ENCODE results near the gene WHRN. TPM values are rescaled to one million over a fixed set of nuclear protein-coding genes. Genes with fewer than 3 reads are reported as not detected.

The WHRN gene
- total RNA-seq, 1 experiment from 2014 or later, result 4.4 TPM

- Histone ChIP-seq H3K27me3 (ENCODE audit: control insufficient read depth, insufficient read depth, low read length) (no peaks in the 10 kb centered on the region), H3K36me3 (replicated peaks; ENCODE audit: control insufficient read depth, insufficient read depth, low read length) (no peaks in the 10 kb centered on the region), H3K4me3 (ENCODE audit: insufficient read depth, low read depth, low read length) (no peak overlapping the region)
- no peak for DNase-seq
These were observed 13.8 kb downstream of the WHRN start for GRCh38 chr9:114491430-114492003.

GRCh38 chr9:114489928-114490327 is 15.3 kb downstream of the WHRN start:
- DNase-seq, result no peak
- Histone ChIP-seq H3K4me3 (ENCODE audit: insufficient read depth, low read depth, low read length) (no peak overlapping the region), H3K27me3 (ENCODE audit: control insufficient read depth, insufficient read depth, low read length) (no peaks in the 10 kb centered on the region), H3K36me3 (replicated peaks; ENCODE audit: control insufficient read depth, insufficient read depth, low read length) (no peaks in the 10 kb centered on the region)

GRCh38 chr9:114488398-114489129 is 16.7 kb downstream of the WHRN start:
- H3K4me3 ChIP-seq (ENCODE audit: insufficient read depth, low read depth, low read length), result no peak overlapping the region
- H3K27me3 ChIP-seq (ENCODE audit: control insufficient read depth, insufficient read depth, low read length), result no peaks in the 10 kb centered on the region
- H3K36me3 ChIP-seq (replicated peaks; ENCODE audit: control insufficient read depth, insufficient read depth, low read length), result no peaks in the 10 kb centered on the region
- no peak for DNase-seq

DNA sequence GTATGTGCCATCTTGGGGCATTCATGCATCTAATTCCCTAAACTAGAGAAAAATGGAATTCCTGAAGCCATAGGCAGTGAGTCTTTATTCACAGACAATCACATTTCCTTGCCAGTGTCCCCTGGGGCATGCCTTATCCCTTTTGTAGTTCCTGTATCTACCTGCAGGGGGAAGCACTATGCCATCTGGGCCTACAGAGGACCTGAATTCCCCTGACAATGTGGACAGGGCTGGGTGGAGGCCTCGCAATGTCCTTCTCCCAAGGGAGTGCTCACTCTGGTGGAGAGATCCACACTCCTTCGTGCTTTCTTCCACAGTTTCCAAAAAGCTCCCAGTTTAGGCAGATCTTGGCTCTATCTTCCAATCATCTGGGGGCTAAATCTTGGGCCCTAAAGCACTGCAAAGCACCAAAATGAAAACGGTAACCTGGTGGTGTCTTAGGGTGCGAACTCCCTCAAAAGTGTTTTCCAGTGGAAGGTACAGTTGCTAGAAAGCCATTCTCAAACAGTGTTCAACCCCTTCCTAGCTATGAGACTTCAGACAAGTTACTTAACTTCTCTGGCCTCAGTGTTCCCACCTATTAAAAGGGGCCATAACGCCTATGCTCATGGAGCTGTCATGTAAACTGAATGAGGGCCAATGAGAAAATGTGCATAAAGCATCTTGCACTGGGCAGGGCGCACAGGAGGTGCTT is 17.5 kb downstream of the WHRN start:
- H3K4me3 ChIP-seq (ENCODE audit: insufficient read depth, low read depth, low read length), result no peak overlapping the region
- H3K27me3 ChIP-seq (ENCODE audit: control insufficient read depth, insufficient read depth, low read length), result no peaks in the 10 kb centered on the region
- H3K36me3 ChIP-seq (replicated peaks; ENCODE audit: control insufficient read depth, insufficient read depth, low read length), result no peaks in the 10 kb centered on the region
- DNase-seq, result peak; percentile 89

DNA sequence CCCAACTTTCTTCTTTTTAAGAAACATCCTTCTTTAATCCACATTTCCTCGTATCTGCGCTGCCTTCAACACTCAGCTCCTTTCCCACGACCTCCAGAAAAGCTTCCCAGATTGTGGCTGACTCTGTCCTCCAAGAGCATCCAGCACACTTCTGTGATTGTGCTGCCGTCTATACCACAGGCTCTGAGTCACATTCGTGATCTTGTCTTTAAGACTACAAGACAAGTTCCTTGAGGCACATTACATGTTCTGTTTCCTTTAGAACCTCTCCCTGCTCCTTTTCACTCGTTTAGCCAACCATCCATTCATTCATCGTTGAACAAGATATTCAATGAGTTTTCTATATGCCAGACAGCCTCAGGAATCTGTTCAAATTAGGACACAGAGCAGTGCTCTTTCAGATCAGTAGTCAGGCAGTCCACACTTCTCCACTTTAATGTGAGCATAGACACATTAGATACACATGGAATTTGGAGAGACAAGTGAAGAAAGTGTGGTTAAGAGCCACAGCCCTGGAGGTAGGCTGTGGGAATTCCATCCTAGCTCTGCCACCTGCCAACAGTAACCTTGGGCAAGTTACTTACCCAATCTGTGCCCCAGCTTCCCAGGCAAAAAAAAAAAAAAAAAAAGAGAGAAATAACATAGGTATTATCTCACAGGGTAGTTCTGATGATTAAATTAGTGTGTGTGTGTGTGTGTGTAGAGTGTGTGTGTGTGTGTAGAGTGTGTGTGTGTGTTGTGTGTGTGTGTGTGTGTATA is 18.9 kb downstream of the WHRN start:
- DNase-seq, result no peak
- H3K4me3 ChIP-seq (ENCODE audit: insufficient read depth, low read depth, low read length), result no peak overlapping the region
- H3K36me3 ChIP-seq (replicated peaks; ENCODE audit: control insufficient read depth, insufficient read depth, low read length), result no peaks in the 10 kb centered on the region
- no peaks in the 10 kb centered on the region for H3K27me3 ChIP-seq (ENCODE audit: control insufficient read depth, insufficient read depth, low read length)

DNA sequence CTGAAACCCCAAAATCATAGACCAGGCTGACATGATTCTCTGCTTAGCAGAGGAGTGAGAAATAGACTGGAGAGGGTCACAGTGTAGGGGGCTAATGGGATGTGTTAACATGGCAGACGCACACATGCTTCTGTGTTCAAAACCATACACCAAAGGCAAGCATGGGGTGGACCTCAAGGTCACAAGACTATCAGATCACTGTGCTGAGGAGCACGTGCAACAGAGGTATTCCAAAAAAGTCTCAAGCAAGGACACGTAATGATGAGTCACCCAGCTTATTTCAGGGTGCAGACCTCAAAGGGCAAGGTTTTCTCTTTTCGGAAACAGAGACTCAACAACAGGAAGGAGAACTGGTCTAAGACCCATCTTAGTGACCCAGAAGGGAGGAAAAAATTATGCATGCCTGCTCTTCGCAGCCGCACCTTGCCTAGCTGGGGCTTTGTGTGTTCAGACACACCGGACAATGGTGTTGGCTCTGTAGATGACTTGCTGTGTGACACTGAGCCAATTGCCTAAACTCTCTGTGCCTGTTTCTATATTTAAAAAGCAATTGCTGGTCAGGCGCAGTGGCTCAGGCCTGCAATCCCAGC is 20.3 kb downstream of the WHRN start:
- Histone ChIP-seq H3K36me3 (replicated peaks; ENCODE audit: control insufficient read depth, insufficient read depth, low read length) (no peaks in the 10 kb centered on the region), H3K4me3 (ENCODE audit: insufficient read depth, low read depth, low read length) (no peak overlapping the region), H3K27me3 (ENCODE audit: control insufficient read depth, insufficient read depth, low read length) (no peaks in the 10 kb centered on the region)
- DNase-seq, result no peak

DNA sequence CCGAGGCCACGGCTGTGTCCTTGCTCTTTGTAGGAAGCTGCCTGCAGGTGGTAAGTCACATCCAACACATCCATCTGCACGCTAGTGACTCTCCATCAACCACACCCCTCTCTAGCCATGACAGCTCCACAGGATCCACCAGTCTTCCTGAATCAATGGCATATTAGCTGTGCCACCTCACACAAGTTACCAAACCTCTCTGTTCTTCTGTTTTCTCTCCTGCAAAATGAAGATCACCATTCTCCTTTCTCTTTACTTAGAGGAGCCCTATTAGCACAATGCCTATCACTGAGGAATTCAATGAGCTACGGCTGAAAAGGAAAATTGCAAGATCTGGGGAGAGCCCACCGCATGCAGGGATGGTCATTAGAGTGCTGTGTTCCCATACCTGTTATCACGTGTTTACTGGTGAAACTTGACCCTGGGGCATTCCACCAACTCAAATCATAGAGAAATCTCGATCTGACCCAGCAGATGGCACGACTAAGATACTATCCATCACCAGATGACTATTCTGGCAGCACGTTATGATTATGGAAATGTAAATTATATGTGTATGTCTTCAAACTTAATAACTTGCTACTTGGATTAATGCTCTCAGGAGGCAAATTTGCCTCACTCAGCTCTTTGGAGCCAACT is 20.9 kb downstream of the WHRN start:
- DNase-seq, result no peak
- Histone ChIP-seq H3K27me3 (ENCODE audit: control insufficient read depth, insufficient read depth, low read length) (no peaks in the 10 kb centered on the region), H3K36me3 (replicated peaks; ENCODE audit: control insufficient read depth, insufficient read depth, low read length) (no peaks in the 10 kb centered on the region), H3K4me3 (ENCODE audit: insufficient read depth, low read depth, low read length) (no peak overlapping the region)

DNA sequence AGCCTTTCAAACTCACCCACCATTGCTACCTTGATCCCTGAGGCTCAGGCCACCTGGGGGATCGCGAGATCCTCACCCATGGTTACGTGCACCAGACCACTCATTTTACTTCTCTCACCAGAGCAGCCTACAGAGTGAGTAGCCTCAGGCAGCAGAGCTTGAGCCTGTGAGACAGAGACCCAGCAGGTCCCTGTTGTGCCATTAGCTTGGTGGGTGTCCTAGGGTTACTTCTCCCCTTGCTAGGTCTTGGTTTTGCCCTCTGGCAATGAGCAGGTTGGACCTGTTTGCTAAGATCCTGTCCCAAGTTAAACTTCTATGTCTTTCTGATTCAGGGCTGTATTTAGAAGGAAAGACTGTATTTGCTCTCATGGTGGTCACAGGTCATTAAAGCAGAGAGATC is 21.8 kb downstream of the WHRN start:
- no peaks in the 10 kb centered on the region for H3K27me3 ChIP-seq (ENCODE audit: control insufficient read depth, insufficient read depth, low read length)
- no peak for DNase-seq
- H3K4me3 ChIP-seq (ENCODE audit: insufficient read depth, low read depth, low read length), result no peak overlapping the region
- no peaks in the 10 kb centered on the region for H3K36me3 ChIP-seq (replicated peaks; ENCODE audit: control insufficient read depth, insufficient read depth, low read length)

DNA sequence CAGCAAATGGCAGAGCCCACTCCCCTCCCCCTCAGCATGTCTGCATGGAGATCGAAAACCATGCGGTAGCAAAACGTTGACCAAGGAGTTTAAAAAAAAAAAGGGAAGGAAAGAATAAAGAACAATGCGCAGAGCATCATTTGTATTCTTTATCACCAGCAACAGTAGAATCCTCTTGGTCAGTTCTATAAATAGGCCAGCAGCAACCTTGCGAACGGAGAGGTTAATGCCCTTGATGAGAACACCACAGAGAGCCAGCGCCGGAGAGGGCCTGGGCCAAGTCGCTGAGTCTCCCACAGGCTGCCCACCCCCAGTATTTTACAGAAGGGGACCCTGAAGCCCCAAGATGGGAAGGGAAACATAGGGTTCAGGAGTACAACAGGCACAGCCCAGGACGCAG is 22.7 kb downstream of the WHRN start:
- Histone ChIP-seq H3K4me3 (ENCODE audit: insufficient read depth, low read depth, low read length) (no peak overlapping the region), H3K36me3 (replicated peaks; ENCODE audit: control insufficient read depth, insufficient read depth, low read length) (no peaks in the 10 kb centered on the region), H3K27me3 (ENCODE audit: control insufficient read depth, insufficient read depth, low read length) (no peaks in the 10 kb centered on the region)
- DNase-seq, result no peak

DNA sequence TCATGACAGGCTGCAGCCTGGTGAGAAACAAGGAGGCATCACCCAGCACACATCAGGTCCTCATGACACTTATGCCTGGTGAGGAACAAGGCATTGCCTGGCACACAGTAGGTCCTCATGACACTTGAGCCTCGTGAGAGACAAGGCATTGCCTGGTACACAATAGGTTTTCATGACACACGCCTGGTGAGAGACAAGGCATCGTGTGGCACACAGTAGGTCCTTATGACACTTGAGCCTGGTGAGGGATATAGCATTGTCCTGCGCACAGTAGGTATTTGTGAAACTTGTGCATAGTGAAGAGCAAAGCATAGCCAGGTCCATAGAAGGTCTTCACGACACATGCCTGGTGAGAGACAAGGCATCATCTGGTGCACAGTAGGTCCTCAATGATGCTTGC is 23.5 kb downstream of the WHRN start:
- H3K27me3 ChIP-seq (ENCODE audit: control insufficient read depth, insufficient read depth, low read length), result no peaks in the 10 kb centered on the region

DNA sequence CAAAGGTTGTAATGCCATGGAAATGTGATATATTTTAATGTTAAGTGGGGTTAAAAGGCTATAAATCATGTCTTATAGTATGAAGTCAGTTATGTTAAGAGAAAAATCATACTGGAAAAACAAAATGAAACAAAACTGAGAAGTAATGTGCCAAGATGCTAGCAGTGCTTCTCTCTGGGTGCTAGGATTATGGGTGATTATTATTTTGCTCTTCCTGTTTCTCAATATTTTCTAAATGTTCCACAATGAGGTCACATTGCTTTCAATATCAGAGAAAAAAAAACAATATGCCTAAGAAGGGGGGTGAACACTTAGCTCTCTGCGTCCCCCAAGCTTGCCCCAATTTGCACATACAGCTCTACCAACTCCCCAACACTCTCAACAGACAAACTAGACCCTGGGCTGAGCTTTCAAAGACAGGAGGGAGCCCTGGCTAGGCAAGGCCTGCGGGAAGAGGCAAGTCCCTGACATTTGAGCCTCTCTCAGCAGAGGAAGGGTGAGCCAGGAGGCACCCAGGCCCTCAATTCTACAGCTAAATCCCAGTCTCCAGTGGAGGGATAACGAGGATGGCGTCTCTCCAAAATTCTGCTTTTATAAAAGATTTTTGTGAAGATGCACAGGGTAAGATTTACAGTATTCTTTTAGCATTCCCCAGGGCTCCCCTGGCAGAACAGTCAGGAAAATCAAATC is 24.4 kb downstream of the WHRN start:
- no peak overlapping the region for H3K4me3 ChIP-seq (ENCODE audit: insufficient read depth, low read depth, low read length)
- no peaks in the 10 kb centered on the region for H3K36me3 ChIP-seq (replicated peaks; ENCODE audit: control insufficient read depth, insufficient read depth, low read length)
- DNase-seq, result no peak

More for the DNA sequence above, 23.5 kb downstream of the WHRN start:
- Histone ChIP-seq H3K4me3 (ENCODE audit: insufficient read depth, low read depth, low read length) (no peak overlapping the region), H3K36me3 (replicated peaks; ENCODE audit: control insufficient read depth, insufficient read depth, low read length) (no peaks in the 10 kb centered on the region)
- DNase-seq, result no peak

DNA sequence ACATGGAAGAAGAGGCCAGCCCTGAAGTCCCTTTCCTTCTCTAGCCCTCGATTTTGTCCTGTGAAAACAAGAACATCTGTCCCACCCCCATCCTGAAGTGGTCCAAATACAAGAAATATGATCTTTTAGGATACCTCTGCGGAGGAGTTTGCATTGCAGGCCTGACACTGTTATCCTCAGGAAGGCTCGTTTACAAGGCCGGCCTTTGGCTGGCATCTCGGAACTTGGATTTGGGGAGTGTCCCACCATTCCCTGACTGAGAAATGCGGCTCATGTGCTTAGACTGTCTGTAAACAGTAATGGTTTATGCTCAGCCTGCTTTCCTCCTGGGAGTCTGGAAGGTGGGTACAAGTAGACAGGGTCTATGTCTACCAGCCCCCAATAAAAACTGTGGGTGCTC is 26.4 kb downstream of the WHRN start:
- no peak for DNase-seq
- no peaks in the 10 kb centered on the region for H3K36me3 ChIP-seq (replicated peaks; ENCODE audit: control insufficient read depth, insufficient read depth, low read length)
- H3K27me3 ChIP-seq (ENCODE audit: control insufficient read depth, insufficient read depth, low read length), result no peaks in the 10 kb centered on the region
- H3K4me3 ChIP-seq (ENCODE audit: insufficient read depth, low read depth, low read length), result no peak overlapping the region

More for the DNA sequence above, 24.4 kb downstream of the WHRN start:
- H3K27me3 ChIP-seq (ENCODE audit: control insufficient read depth, insufficient read depth, low read length), result no peaks in the 10 kb centered on the region

DNA sequence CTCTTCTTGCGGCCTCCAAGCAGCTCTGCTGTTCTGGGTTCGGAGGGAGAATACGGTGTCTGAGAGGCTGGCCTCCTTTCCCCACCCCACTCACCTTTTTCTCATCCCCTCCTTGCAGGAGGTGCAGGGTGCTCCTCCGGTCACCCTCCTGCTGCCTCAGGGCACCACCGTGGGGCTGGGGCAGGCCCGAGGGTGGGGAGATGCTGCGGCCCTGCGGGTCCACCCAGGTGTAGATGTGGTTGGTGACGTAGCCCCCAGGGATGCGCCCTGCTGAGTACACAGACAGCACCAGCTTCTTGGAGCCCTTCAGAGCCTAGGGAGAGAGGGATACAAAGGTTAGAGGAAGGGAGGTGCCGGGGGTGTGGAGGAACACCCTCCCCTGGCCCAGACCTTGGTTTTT is 26.8 kb downstream of the WHRN start:
- no peak for DNase-seq
- H3K36me3 ChIP-seq (replicated peaks; ENCODE audit: control insufficient read depth, insufficient read depth, low read length), result no peaks in the 10 kb centered on the region
- H3K4me3 ChIP-seq (ENCODE audit: insufficient read depth, low read depth, low read length), result no peak overlapping the region
- no peaks in the 10 kb centered on the region for H3K27me3 ChIP-seq (ENCODE audit: control insufficient read depth, insufficient read depth, low read length)
